ENCODE results near the gene ERC2.
"Not testable (repeated sequence)": the region's sequence is repeated elsewhere in the genome, so short reads cannot be mapped to it uniquely, and the experiment has no call there.

The ERC2 gene

GRCh38 chr3:55831876-55832275, 636.4 kb downstream of the ERC2 start:
- not testable (repeated sequence) for H3K4me3 Mint-ChIP-seq; H3K27me3 Mint-ChIP-seq; H3K36me3 Mint-ChIP-seq; H3K4me1 Mint-ChIP-seq (ENCODE audit: low read depth); H3K9me3 Mint-ChIP-seq (ENCODE audit: low read depth); H3K27ac Mint-ChIP-seq

- Mint-ChIP-seq H3K4me1 (ENCODE audit: low read depth) (no peaks in the 10 kb centered on the region), H3K27me3 (no peaks in the 10 kb centered on the region), H3K4me3 (no peak overlapping the region)
These were observed 639.6 kb downstream of the ERC2 start for GRCh38 chr3:55828712-55829111.

GRCh38 chr3:55827786-55828185, 640.5 kb downstream of the ERC2 start:
- H3K4me1 Mint-ChIP-seq (ENCODE audit: low read depth): no peaks in the 10 kb centered on the region
- no peaks in the 10 kb centered on the region for H3K27me3 Mint-ChIP-seq
- H3K4me3 Mint-ChIP-seq: no peak overlapping the region
- H3K36me3 Mint-ChIP-seq: no peaks in the 10 kb centered on the region
- H3K27ac Mint-ChIP-seq: no peak overlapping the region
- H3K9me3 Mint-ChIP-seq (ENCODE audit: low read depth): peaks cover 3% of the 10 kb centered on the region

More at GRCh38 chr3:55828712-55829111, 639.6 kb downstream of the ERC2 start:
- no peak overlapping the region for H3K27ac Mint-ChIP-seq
- no peaks in the 10 kb centered on the region for H3K36me3 Mint-ChIP-seq
- H3K9me3 Mint-ChIP-seq (ENCODE audit: low read depth): peaks cover 3% of the 10 kb centered on the region

GRCh38 chr3:55826731-55827496, 641.4 kb downstream of the ERC2 start:
- Mint-ChIP-seq H3K4me1 (ENCODE audit: low read depth) (no peaks in the 10 kb centered on the region), H3K27me3 (no peaks in the 10 kb centered on the region), H3K9me3 (ENCODE audit: low read depth) (peaks cover 3% of the 10 kb centered on the region), H3K36me3 (no peaks in the 10 kb centered on the region), H3K27ac (no peak overlapping the region), H3K4me3 (no peak overlapping the region)

- peaks cover 3% of the 10 kb centered on the region for H3K9me3 Mint-ChIP-seq (ENCODE audit: low read depth)
- no peaks in the 10 kb centered on the region for H3K27me3 Mint-ChIP-seq
- no peak overlapping the region for H3K27ac Mint-ChIP-seq
- H3K36me3 Mint-ChIP-seq: no peaks in the 10 kb centered on the region
- H3K4me1 Mint-ChIP-seq (ENCODE audit: low read depth): no peaks in the 10 kb centered on the region
- no peak overlapping the region for H3K4me3 Mint-ChIP-seq
These were observed 642.2 kb downstream of the ERC2 start for GRCh38 chr3:55826097-55826496.

- Mint-ChIP-seq H3K4me1 (ENCODE audit: low read depth) (no peaks in the 10 kb centered on the region), H3K27ac (no peak overlapping the region), H3K4me3 (no peak overlapping the region), H3K27me3 (no peaks in the 10 kb centered on the region), H3K9me3 (ENCODE audit: low read depth) (no peaks in the 10 kb centered on the region), H3K36me3 (no peaks in the 10 kb centered on the region)
These were observed 643.9 kb downstream of the ERC2 start for GRCh38 chr3:55824406-55824805.

GRCh38 chr3:55823829-55824228, 644.4 kb downstream of the ERC2 start:
- Mint-ChIP-seq H3K9me3 (ENCODE audit: low read depth) (no peaks in the 10 kb centered on the region), H3K27ac (no peak overlapping the region), H3K4me1 (ENCODE audit: low read depth) (no peaks in the 10 kb centered on the region), H3K36me3 (no peaks in the 10 kb centered on the region), H3K4me3 (no peak overlapping the region), H3K27me3 (no peaks in the 10 kb centered on the region)

- no peaks in the 10 kb centered on the region for H3K36me3 Mint-ChIP-seq
- no peaks in the 10 kb centered on the region for H3K9me3 Mint-ChIP-seq (ENCODE audit: low read depth)
- no peak overlapping the region for H3K27ac Mint-ChIP-seq
- H3K4me3 Mint-ChIP-seq: no peak overlapping the region
- H3K27me3 Mint-ChIP-seq: no peaks in the 10 kb centered on the region
- no peaks in the 10 kb centered on the region for H3K4me1 Mint-ChIP-seq (ENCODE audit: low read depth)
These were observed 645.3 kb downstream of the ERC2 start for GRCh38 chr3:55823001-55823400.

GRCh38 chr3:55819005-55819404, 649.3 kb downstream of the ERC2 start:
- Mint-ChIP-seq H3K4me3 (no peak overlapping the region), H3K27me3 (no peaks in the 10 kb centered on the region), H3K36me3 (no peaks in the 10 kb centered on the region), H3K9me3 (ENCODE audit: low read depth) (no peaks in the 10 kb centered on the region), H3K27ac (no peak overlapping the region), H3K4me1 (ENCODE audit: low read depth) (no peaks in the 10 kb centered on the region)

- H3K27ac Mint-ChIP-seq: no peak overlapping the region
- no peak overlapping the region for H3K4me3 Mint-ChIP-seq
- H3K9me3 Mint-ChIP-seq (ENCODE audit: low read depth): no peaks in the 10 kb centered on the region
- no peaks in the 10 kb centered on the region for H3K36me3 Mint-ChIP-seq
- H3K27me3 Mint-ChIP-seq: no peaks in the 10 kb centered on the region
- no peaks in the 10 kb centered on the region for H3K4me1 Mint-ChIP-seq (ENCODE audit: low read depth)
These were observed 649.8 kb downstream of the ERC2 start for GRCh38 chr3:55818485-55818884.

GRCh38 chr3:55816794-55817576, 651.3 kb downstream of the ERC2 start:
- no peak overlapping the region for H3K4me3 Mint-ChIP-seq
- no peak overlapping the region for H3K27ac Mint-ChIP-seq
- H3K4me1 Mint-ChIP-seq (ENCODE audit: low read depth): no peaks in the 10 kb centered on the region
- H3K27me3 Mint-ChIP-seq: peaks cover 2% of the 10 kb centered on the region
- no peaks in the 10 kb centered on the region for H3K9me3 Mint-ChIP-seq (ENCODE audit: low read depth)
- H3K36me3 Mint-ChIP-seq: no peaks in the 10 kb centered on the region

- Mint-ChIP-seq H3K27ac (no peak overlapping the region), H3K4me3 (no peak overlapping the region), H3K9me3 (ENCODE audit: low read depth) (no peaks in the 10 kb centered on the region), H3K27me3 (peaks cover 2% of the 10 kb centered on the region), H3K4me1 (ENCODE audit: low read depth) (no peaks in the 10 kb centered on the region), H3K36me3 (no peaks in the 10 kb centered on the region)
These were observed 653.0 kb downstream of the ERC2 start for GRCh38 chr3:55815262-55815661.

GRCh38 chr3:55813268-55814097, 654.8 kb downstream of the ERC2 start:
- Mint-ChIP-seq H3K27ac (no peak overlapping the region), H3K27me3 (peaks cover 2% of the 10 kb centered on the region)

GRCh38 chr3:55812394-55813013, 655.8 kb downstream of the ERC2 start:
- Mint-ChIP-seq H3K27me3 (peaks cover 2% of the 10 kb centered on the region), H3K4me3 (no peak overlapping the region), H3K36me3 (no peaks in the 10 kb centered on the region), H3K27ac (no peak overlapping the region), H3K9me3 (ENCODE audit: low read depth) (no peaks in the 10 kb centered on the region), H3K4me1 (ENCODE audit: low read depth) (no peaks in the 10 kb centered on the region)

More at GRCh38 chr3:55813268-55814097, 654.8 kb downstream of the ERC2 start:
- Mint-ChIP-seq H3K4me1 (ENCODE audit: low read depth) (no peaks in the 10 kb centered on the region), H3K4me3 (no peak overlapping the region), H3K9me3 (ENCODE audit: low read depth) (no peaks in the 10 kb centered on the region), H3K36me3 (no peaks in the 10 kb centered on the region)

Measured in activated naive CD8-positive, alpha-beta T cell (primary cell).